Liver (tissue), 9 donors: ENCODE measurements around the gene KLF2. TPM values are rescaled to one million over a fixed set of nuclear protein-coding genes. Genes with fewer than 3 reads are reported as not detected.

Source experiments
- DNase-seq: peaks from one replicate; pipeline ENCODE4 v3.0.0-alpha.2; 2017; ENCODE audit warnings: low spot score
- H3K27ac ChIP-seq, 2 donors: one replicate each; pipeline ENCODE4 v1.7.0; 2013; ENCODE audit warnings: inconsistent platforms in 2 of 2, low read length in 2 of 2, control low read depth in 1 of 2, low read depth in 1 of 2, mild to moderate bottlenecking in 1 of 2
- H3K27me3 ChIP-seq, 4 donors: one replicate each; pipeline versions ENCODE4 v1.6.1 to v1.7.0; 2013; ENCODE audit warnings: low read length in 3 of 4, inconsistent platforms in 1 of 4, mild to moderate bottlenecking in 1 of 4, moderate library complexity in 1 of 4; ENCODE audit not compliant: control insufficient read depth in 4 of 4, insufficient read depth in 4 of 4
- H3K36me3 ChIP-seq, 4 donors: one replicate each; pipeline versions ENCODE4 v1.6.1 to v1.7.0; 2013; ENCODE audit warnings: low read length in 3 of 4, mild to moderate bottlenecking in 3 of 4, low read depth in 1 of 4, moderate library complexity in 1 of 4; ENCODE audit not compliant: control insufficient read depth in 4 of 4, insufficient read depth in 3 of 4
- H3K4me1 ChIP-seq, 4 donors: one replicate each; pipeline versions ENCODE4 v1.6.1 to v1.7.0; 2013; ENCODE audit warnings: low read length in 3 of 4, mild to moderate bottlenecking in 3 of 4, moderate library complexity in 1 of 4; ENCODE audit not compliant: control insufficient read depth in 4 of 4, insufficient read depth in 4 of 4
- H3K4me3 ChIP-seq, 3 donors: one replicate each; pipeline versions ENCODE4 v1.6.1 to v1.7.0; 2013; ENCODE audit warnings: low read length in 3 of 3, control low read depth in 1 of 3, low read depth in 1 of 3, mild to moderate bottlenecking in 1 of 3
- H3K9ac ChIP-seq, 2 donors: one replicate each; pipeline ENCODE4 v1.7.0; 2013; ENCODE audit warnings: low read length in 2 of 2, mild to moderate bottlenecking in 2 of 2, moderate library complexity in 2 of 2, control low read depth in 1 of 2, low read depth in 1 of 2
- H3K9me3 ChIP-seq, 4 donors: one replicate each; pipeline versions ENCODE4 v1.6.1 to v1.7.0; 2013; ENCODE audit warnings: low read length in 3 of 4; ENCODE audit not compliant: control insufficient read depth in 4 of 4
- EGR1 ChIP-seq, 2 donors: IDR thresholded peaks; 2 replicates each; pipeline ENCODE4 v1.6.1; 2016 to 2018; ENCODE audit warnings: antibody characterized with exemption in 2 of 2, low read depth in 2 of 2
- FOXA1 ChIP-seq: IDR thresholded peaks from 2 replicates; pipeline ENCODE4 v1.6.1; 2016; ENCODE audit warnings: antibody characterized with exemption
- FOXA2 ChIP-seq: IDR thresholded peaks from 2 replicates; pipeline ENCODE4 v1.6.1; 2016; ENCODE audit warnings: antibody characterized with exemption
- GABPA ChIP-seq, 2 donors: IDR thresholded peaks in 1 of 2; conservative IDR thresholded peaks in 1 of 2; 2 replicates each; pipeline ENCODE4 v1.6.1; 2016; ENCODE audit warnings: antibody characterized with exemption in 2 of 2, mild to moderate bottlenecking in 1 of 2, moderate library complexity in 1 of 2
- HNF4A ChIP-seq, 2 donors: conservative IDR thresholded peaks; 2 replicates each; pipeline ENCODE4 v1.6.1; 2016; ENCODE audit warnings: antibody characterized with exemption in 2 of 2, mild to moderate bottlenecking in 2 of 2
- HNF4G ChIP-seq: IDR thresholded peaks from 2 replicates; pipeline ENCODE4 v1.6.1; 2016; ENCODE audit warnings: antibody characterized with exemption
- JUND ChIP-seq, 2 donors: IDR thresholded peaks; 2 replicates each; pipeline ENCODE4 v1.6.1; 2016; ENCODE audit warnings: antibody characterized with exemption in 2 of 2
- NR2F2 ChIP-seq: IDR thresholded peaks from 2 replicates; pipeline ENCODE4 v1.6.1; 2016; ENCODE audit warnings: antibody characterized with exemption
- RAD21 ChIP-seq, 2 donors: IDR thresholded peaks; 2 replicates each; pipeline ENCODE4 v1.6.1; 2016; ENCODE audit warnings: antibody characterized with exemption in 2 of 2, mild to moderate bottlenecking in 2 of 2
- REST ChIP-seq: IDR thresholded peaks from 2 replicates; pipeline ENCODE4 v1.6.1; 2016; ENCODE audit warnings: antibody characterized with exemption, mild to moderate bottlenecking
- SP1 ChIP-seq: IDR thresholded peaks from 2 replicates; pipeline ENCODE4 v1.6.1; 2018; ENCODE audit warnings: antibody characterized with exemption, mild to moderate bottlenecking
- YY1 ChIP-seq: IDR thresholded peaks from 2 replicates; pipeline ENCODE4 v1.6.1; 2016; ENCODE audit warnings: antibody characterized with exemption, mild to moderate bottlenecking
- ZBTB33 ChIP-seq: IDR thresholded peaks from 2 replicates; pipeline ENCODE4 v1.6.1; 2016; ENCODE audit warnings: antibody characterized with exemption
- WGBS: extraction: QIAGEN DNeasy Blood & Tissue Kit; methylation state at CpG from one replicate; pipeline ENCODE4 v1.1.7; 2013; 5-methylcytosine and 5-hydroxymethylcytosine counted together
- polyA plus RNA-seq, 2 donors: library from polyadenylated mRNA; stranded (reverse) in 1 of 2; unstranded in 1 of 2; fragments of 200-250 nt in 1 of 2; fragments of >200 nt in 1 of 2; fragmentation: Nextera tagmentation in 1 of 2; extraction: Ambion mirVana in 1 of 2; gene quantifications; one replicate each; pipeline versions ENCODE4 v1.2.1 to v1.2.3, GENCODE V29; 2013 to 2015
- total RNA-seq, 2 donors: library from RNA; depleted of rRNA; stranded (reverse); fragments of >200 nt; gene quantifications; one replicate each; pipeline ENCODE4 v1.2.3, GENCODE V29; 2014
- TF ChIP-seq, protein P1 (sequence below): IDR thresholded peaks from 2 replicates; pipeline ENCODE4 v1.6.1; 2016; ENCODE audit warnings: antibody characterized with exemption
- TF ChIP-seq, protein P2 (sequence below): IDR thresholded peaks from 2 replicates; pipeline ENCODE4 v1.6.1; 2016; ENCODE audit warnings: antibody characterized with exemption
- TF ChIP-seq, protein P3 (sequence below): fragments of 150-350 bp; IDR thresholded peaks from 2 replicates; pipeline ENCODE4 v1.5.1; 2017; ENCODE audit warnings: improper control_type of control experiment, low read depth, low read length; ENCODE audit not compliant: missing input control
- donor health status: healthy.
- donor health status: healthy.
- donor health status: healthy.
- donor health status: healthy.
- donor health status: healthy.

KLF2 gene
- total and polyA plus RNA-seq, 4 donors: 3.9 to 11.2 (median 4.2) TPM

- WGBS: 94% methylated on average over 12 of the region's 12 CpGs
- DNase-seq: no peak
- Histone ChIP-seq H3K4me1 (peaks cover 0 to 3% (median under 1%) of the 10 kb centered on the region in 4 donors), H3K27ac (no peak overlapping the region), H3K9ac (no peak overlapping the region), H3K4me3 (no peak overlapping the region), H3K36me3 (no peaks in the 10 kb centered on the region), H3K27me3 (no peaks in the 10 kb centered on the region), H3K9me3 (no peaks in the 10 kb centered on the region)
- TF ChIP-seq ZBTB33 (no peak), RAD21 (IDR thresholded peaks at IDR 0.05) (no peak), HNF4A (conservative IDR thresholded peaks at IDR 0.05) (no peak), FOXA1 (no peak), GABPA (IDR thresholded peaks at IDR 0.05 in 1 of 2, conservative IDR thresholded peaks at IDR 0.05 in 1 of 2) (no peak), EGR1 (IDR thresholded peaks at IDR 0.05; ENCODE audit: low read depth in 2 of 2) (no peak), YY1 (no peak), FOXA2 (no peak), NR2F2 (no peak), SP1 (no peak), JUND (IDR thresholded peaks at IDR 0.05) (no peak), HNF4G (no peak), REST (no peak)
- TF ChIP-seq, protein P1, sequence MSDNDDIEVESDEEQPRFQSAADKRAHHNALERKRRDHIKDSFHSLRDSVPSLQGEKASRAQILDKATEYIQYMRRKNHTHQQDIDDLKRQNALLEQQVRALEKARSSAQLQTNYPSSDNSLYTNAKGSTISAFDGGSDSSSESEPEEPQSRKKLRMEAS: no peak
- TF ChIP-seq, protein P2, sequence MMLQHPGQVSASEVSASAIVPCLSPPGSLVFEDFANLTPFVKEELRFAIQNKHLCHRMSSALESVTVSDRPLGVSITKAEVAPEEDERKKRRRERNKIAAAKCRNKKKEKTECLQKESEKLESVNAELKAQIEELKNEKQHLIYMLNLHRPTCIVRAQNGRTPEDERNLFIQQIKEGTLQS: no peak
- TF ChIP-seq, protein P3, sequence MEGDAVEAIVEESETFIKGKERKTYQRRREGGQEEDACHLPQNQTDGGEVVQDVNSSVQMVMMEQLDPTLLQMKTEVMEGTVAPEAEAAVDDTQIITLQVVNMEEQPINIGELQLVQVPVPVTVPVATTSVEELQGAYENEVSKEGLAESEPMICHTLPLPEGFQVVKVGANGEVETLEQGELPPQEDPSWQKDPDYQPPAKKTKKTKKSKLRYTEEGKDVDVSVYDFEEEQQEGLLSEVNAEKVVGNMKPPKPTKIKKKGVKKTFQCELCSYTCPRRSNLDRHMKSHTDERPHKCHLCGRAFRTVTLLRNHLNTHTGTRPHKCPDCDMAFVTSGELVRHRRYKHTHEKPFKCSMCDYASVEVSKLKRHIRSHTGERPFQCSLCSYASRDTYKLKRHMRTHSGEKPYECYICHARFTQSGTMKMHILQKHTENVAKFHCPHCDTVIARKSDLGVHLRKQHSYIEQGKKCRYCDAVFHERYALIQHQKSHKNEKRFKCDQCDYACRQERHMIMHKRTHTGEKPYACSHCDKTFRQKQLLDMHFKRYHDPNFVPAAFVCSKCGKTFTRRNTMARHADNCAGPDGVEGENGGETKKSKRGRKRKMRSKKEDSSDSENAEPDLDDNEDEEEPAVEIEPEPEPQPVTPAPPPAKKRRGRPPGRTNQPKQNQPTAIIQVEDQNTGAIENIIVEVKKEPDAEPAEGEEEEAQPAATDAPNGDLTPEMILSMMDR: no peak
These were observed 8.5 kb downstream of the KLF2 start for GRCh38 chr19:16333001-16333586.

DNA sequence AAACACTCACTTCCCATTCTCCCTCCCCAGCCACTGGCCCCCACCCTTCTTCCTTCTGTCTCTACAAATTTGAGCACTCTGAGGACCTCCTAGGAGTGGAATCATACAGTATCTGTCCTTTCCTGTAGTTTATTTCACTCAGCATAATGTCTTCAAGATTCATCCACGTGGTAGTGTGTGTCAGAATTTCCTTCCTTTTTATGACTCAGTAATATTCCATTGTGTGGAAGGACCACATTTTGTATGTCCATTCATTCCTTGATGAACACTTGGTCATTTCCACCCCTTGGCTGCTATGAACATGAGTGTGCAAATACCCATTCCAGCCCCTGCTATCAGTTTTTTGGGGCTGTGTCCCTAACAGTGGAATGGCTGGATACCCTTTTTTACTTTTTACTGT, 9.8 kb downstream of the KLF2 start:
- Histone ChIP-seq H3K27me3 (no peaks in the 10 kb centered on the region), H3K9ac (no peak overlapping the region), H3K36me3 (no peaks in the 10 kb centered on the region), H3K4me3 (no peak overlapping the region), H3K4me1 (peaks cover 0 to 7% (median 1%) of the 10 kb centered on the region in 4 donors), H3K9me3 (no peaks in the 10 kb centered on the region), H3K27ac (no peak overlapping the region)
- WGBS: 69% methylated on average over 1 of the region's 1 CpG
- no peak for DNase-seq
- TF ChIP-seq ZBTB33: no peak
- no peak for TF ChIP-seq FOXA2
- no peak for TF ChIP-seq NR2F2
- TF ChIP-seq, protein P1: no peak
- no peak for TF ChIP-seq JUND (IDR thresholded peaks at IDR 0.05)
- TF ChIP-seq REST: no peak
